Right lobe of liver (tissue), 6 donors: ENCODE data around the gene TCF25. TPM values are rescaled to one million over a fixed set of nuclear protein-coding genes. Genes with fewer than 3 reads are reported as not detected.

Experiments used
- ATAC-seq, 4 donors: fragments of 200-7000 bp; cut with Tn5 transposase; one replicate each; pipeline ENCODE4 v1.9.1; 2020; ENCODE audit warnings: mild to moderate bottlenecking in 4 of 4, moderate library complexity in 4 of 4
- DNase-seq, 3 donors: peaks; one replicate each; pipeline ENCODE4 v3.0.0-alpha.2; 2020
- H3K27ac ChIP-seq, 3 donors: fragments of 200-600 bp; one replicate each; pipeline ENCODE4 v1.8.0; 2022
- H3K27me3 ChIP-seq, 2 donors: fragments of 200-600 bp; one replicate each; pipeline ENCODE4 v1.8.0; 2022
- H3K36me3 ChIP-seq, 4 donors: fragments of 200-600 bp; sonication (generic) in 1 of 4; one replicate each; pipeline versions ENCODE4 v1.5.1 to v1.8.0; 2017 to 2022; ENCODE audit warnings: control low read depth in 1 of 4
- H3K4me1 ChIP-seq, 4 donors: fragments of 200-600 bp; sonication (generic) in 1 of 4; one replicate each; pipeline versions ENCODE4 v1.5.1 to v1.8.0; 2017 to 2022; ENCODE audit warnings: control low read depth in 1 of 4
- H3K4me3 ChIP-seq, 3 donors: fragments of 200-600 bp; one replicate each; pipeline ENCODE4 v1.8.0; 2022
- H3K9me3 ChIP-seq, 4 donors: fragments of 200-600 bp; sonication (generic) in 1 of 4; one replicate each; pipeline versions ENCODE4 v1.5.1 to v1.8.0; 2017 to 2022; ENCODE audit warnings: control low read depth in 1 of 4
- CTCF ChIP-seq, 4 donors: fragments of 200-600 bp in 3 of 4; fragments of 450-650 bp in 1 of 4; IDR thresholded peaks; one replicate each; pipeline versions ENCODE4 v1.5.1 to v1.8.0; 2016 to 2022; ENCODE audit warnings: antibody characterized with exemption in 4 of 4, mild to moderate bottlenecking in 2 of 4
- POLR2A ChIP-seq: fragments of 450-650 bp; IDR thresholded peaks from one replicate; pipeline ENCODE4 v1.6.1; 2017; ENCODE audit warnings: antibody characterized with exemption, mild to moderate bottlenecking
- WGBS: methylation state at CpG from one replicate; pipeline ENCODE4 v1.1.6; 2018; ENCODE audit warnings: low coverage, low lambda C conversion rate; ENCODE audit not compliant: insufficient coverage; ENCODE audit errors: missing lambda C conversion rate; 5-methylcytosine and 5-hydroxymethylcytosine counted together
- intact Hi-C, 2 donors: fragments of 100-400 bp; cut with DNase I; formaldehyde crosslinking; loops; one replicate each; pipeline versions ENCODE4 v1.11.2 to v1.14.1; 2022
- total RNA-seq, 6 experiments: library from RNA; depleted of rRNA in 2 of 6; stranded (reverse); fragments of >200 nt in 2 of 6; fragmentation: NEBNext Ultra II Directional in 3 of 6; extraction: Animal tissue kit (Norgen Biotek cat#: 25700) in 3 of 6; gene quantifications; one replicate each; pipeline versions ENCODE4 v1.1.0 to v1.2.4, GENCODE V29; 2016 to 2023
- donor health status: DM: no; HTN: yes; CAD: no.
- donor health status: DM: no; HTN: no; CAD: no.
- donor health status: DM: no; HTN: no; CAD: no.
- donor health status: DM: no; HTN: yes; CAD: no.
- donor health status: DM: no; HTN: yes; CAD: no.

Gene TCF25
- total RNA-seq, 6 experiments from 2014 or later = 66.6 to 91.6 (median 77.9) TPM

- intact Hi-C loops = no loop called here
- Histone ChIP-seq H3K27me3 (no peaks in the 10 kb centered on the region), H3K36me3 (no peaks in the 10 kb centered on the region), H3K4me1 (no peaks in the 10 kb centered on the region), H3K27ac (no peak overlapping the region), H3K4me3 (no peak overlapping the region), H3K9me3 (no peaks in the 10 kb centered on the region)
- TF ChIP-seq CTCF (IDR thresholded peaks at IDR 0.05) (no peak), POLR2A (no peak)
- ATAC-seq (no peak), DNase-seq (no peak)
- WGBS = 92% methylated on average over 2 of the region's 14 CpGs
Observed at GRCh38 chr16:89847940-89848297, 25.5 kb upstream of the TCF25 start.

- WGBS = 100% methylated on average over 1 of the region's 11 CpGs
- H3K27me3 ChIP-seq = no peaks in the 10 kb centered on the region
- TF ChIP-seq CTCF (IDR thresholded peaks at IDR 0.05) = no peak
- intact Hi-C loops = no loop called here
- no peak overlapping the region for H3K4me3 ChIP-seq
- H3K27ac ChIP-seq = no peak overlapping the region
- peaks cover 0 to 6% (median 0%) of the 10 kb centered on the region in 4 donors for H3K4me1 ChIP-seq
- H3K9me3 ChIP-seq = no peaks in the 10 kb centered on the region
- ATAC-seq = no peak
- no peak for DNase-seq
- H3K36me3 ChIP-seq = no peaks in the 10 kb centered on the region
Observed at GRCh38 chr16:89848974-89849373, 24.4 kb upstream of the TCF25 start.

- peak in 1 of 3 donors; percentile 82 for DNase-seq
- Histone ChIP-seq H3K27me3 (no peaks in the 10 kb centered on the region), H3K4me3 (no peak overlapping the region), H3K27ac (no peak overlapping the region), H3K9me3 (no peaks in the 10 kb centered on the region), H3K36me3 (no peaks in the 10 kb centered on the region), H3K4me1 (peaks cover 0 to 6% (median 0%) of the 10 kb centered on the region in 4 donors)
- intact Hi-C loops = no loop called here
- WGBS = 49% methylated on average over 7 of the region's 21 CpGs
- TF ChIP-seq POLR2A = no peak
- TF ChIP-seq CTCF (IDR thresholded peaks at IDR 0.05) = no peak
- peak; percentile 82 to 94 (median 87) for ATAC-seq
Observed at GRCh38 chr16:89853306-89853993, 19.9 kb upstream of the TCF25 start.

GRCh38 chr16:89855301-89855945 is 18.0 kb upstream of the TCF25 start:
- peak in 2 of 4 donors; percentile 10 to 48 for ATAC-seq
- TF ChIP-seq CTCF (IDR thresholded peaks at IDR 0.05) (no peak), POLR2A (no peak)
- H3K36me3 ChIP-seq = no peaks in the 10 kb centered on the region
- no peak for DNase-seq
- H3K27me3 ChIP-seq = no peaks in the 10 kb centered on the region
- H3K4me3 ChIP-seq = no peak overlapping the region
- no peaks in the 10 kb centered on the region for H3K9me3 ChIP-seq
- 100% methylated on average over 2 of the region's 26 CpGs for WGBS
- H3K27ac ChIP-seq = no peak overlapping the region
- peaks cover 0 to 6% (median 0%) of the 10 kb centered on the region in 4 donors for H3K4me1 ChIP-seq
- intact Hi-C loops = no loop called here
